HG02588 (cell line): ENCODE measurements around the gene STARD10.

Experiments used
- ATAC-seq: cut with Tn5 transposase; IDR thresholded peaks from one replicate; pipeline ENCODE4 v1.9.1; 2021; ENCODE audit warnings: mild to moderate bottlenecking, moderate library complexity; ENCODE audit not compliant: unreplicated experiment

Gene STARD10

GRCh38 chr11:72781313-72782080 is 12.3 kb downstream of the STARD10 start:
- peak; percentile 41 for ATAC-seq

GRCh38 chr11:72781063-72781312 is 12.9 kb downstream of the STARD10 start:
- ATAC-seq = no peak

- no peak for ATAC-seq
Measured at GRCh38 chr11:72780296-72781062, 13.4 kb downstream of the STARD10 start.

GRCh38 chr11:72779495-72780128 is 14.2 kb downstream of the STARD10 start:
- ATAC-seq = no peak

- no peak for ATAC-seq
Measured at GRCh38 chr11:72778535-72779494, 15.0 kb downstream of the STARD10 start.

- no peak for ATAC-seq
Measured at GRCh38 chr11:72777755-72778278, 16.0 kb downstream of the STARD10 start.

GRCh38 chr11:72776844-72777754 is 16.7 kb downstream of the STARD10 start:
- no peak for ATAC-seq

- ATAC-seq = no peak
Measured at GRCh38 chr11:72776117-72776843, 17.6 kb downstream of the STARD10 start.

- no peak for ATAC-seq
Measured at GRCh38 chr11:72775288-72776110, 18.3 kb downstream of the STARD10 start.

- ATAC-seq = no peak
Measured at GRCh38 chr11:72774499-72774898, 19.3 kb downstream of the STARD10 start.

- no peak for ATAC-seq
Measured at GRCh38 chr11:72773696-72774095, 20.2 kb downstream of the STARD10 start.

GRCh38 chr11:72773291-72773690 is 20.6 kb downstream of the STARD10 start:
- no peak for ATAC-seq

- no peak for ATAC-seq
Measured at GRCh38 chr11:72772059-72772458, 21.8 kb downstream of the STARD10 start.

- ATAC-seq = no peak
Measured at GRCh38 chr11:72771507-72771906, 22.3 kb downstream of the STARD10 start.

- ATAC-seq = no peak
Measured at GRCh38 chr11:72770799-72771198, 23.0 kb downstream of the STARD10 start.

GRCh38 chr11:72769680-72770079 is 24.2 kb downstream of the STARD10 start:
- no peak for ATAC-seq

- ATAC-seq = no peak
Measured at GRCh38 chr11:72768581-72768980, 25.3 kb downstream of the STARD10 start.
